Measurements from ENCODE around the gene SPOPL.

SPOPL gene

DNA sequence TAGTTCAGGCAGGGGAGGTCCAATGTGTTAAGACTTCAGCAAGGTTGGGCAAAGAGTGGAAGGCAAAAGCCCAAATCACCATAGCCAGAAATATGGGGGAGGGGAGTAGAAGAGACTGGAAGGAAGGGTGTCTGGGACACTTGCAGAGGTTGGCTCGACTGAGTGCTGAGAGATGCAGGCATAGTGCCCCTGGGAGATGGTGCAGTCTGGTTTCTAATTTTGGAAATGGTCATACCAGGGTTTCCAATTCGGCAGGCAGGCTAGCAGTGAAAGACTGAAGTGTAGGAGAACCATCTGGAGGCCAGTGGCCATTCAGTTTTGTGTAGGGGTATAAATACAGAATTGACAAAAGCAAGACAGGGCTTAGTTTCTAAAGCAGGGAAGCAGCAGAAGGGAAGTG lies 6.2 kb upstream of the SPOPL start:
- intact Hi-C loops (cut with DNase I; ENCODE audit: low total_unique reads), result no loop called here
- no peaks in the 10 kb centered on the region for H3K9me3 ChIP-seq
- H3K4me3 ChIP-seq, result no peak overlapping the region
- H3K36me3 ChIP-seq, result no peaks in the 10 kb centered on the region
- peak overlapping the region; percentile 21 to 25 for H3K27ac ChIP-seq
- peaks cover 0 to 38% (median 15%) of the 10 kb centered on the region in 4 donors for H3K4me1 ChIP-seq
- no peak for DNase-seq
- TF ChIP-seq, protein P1, sequence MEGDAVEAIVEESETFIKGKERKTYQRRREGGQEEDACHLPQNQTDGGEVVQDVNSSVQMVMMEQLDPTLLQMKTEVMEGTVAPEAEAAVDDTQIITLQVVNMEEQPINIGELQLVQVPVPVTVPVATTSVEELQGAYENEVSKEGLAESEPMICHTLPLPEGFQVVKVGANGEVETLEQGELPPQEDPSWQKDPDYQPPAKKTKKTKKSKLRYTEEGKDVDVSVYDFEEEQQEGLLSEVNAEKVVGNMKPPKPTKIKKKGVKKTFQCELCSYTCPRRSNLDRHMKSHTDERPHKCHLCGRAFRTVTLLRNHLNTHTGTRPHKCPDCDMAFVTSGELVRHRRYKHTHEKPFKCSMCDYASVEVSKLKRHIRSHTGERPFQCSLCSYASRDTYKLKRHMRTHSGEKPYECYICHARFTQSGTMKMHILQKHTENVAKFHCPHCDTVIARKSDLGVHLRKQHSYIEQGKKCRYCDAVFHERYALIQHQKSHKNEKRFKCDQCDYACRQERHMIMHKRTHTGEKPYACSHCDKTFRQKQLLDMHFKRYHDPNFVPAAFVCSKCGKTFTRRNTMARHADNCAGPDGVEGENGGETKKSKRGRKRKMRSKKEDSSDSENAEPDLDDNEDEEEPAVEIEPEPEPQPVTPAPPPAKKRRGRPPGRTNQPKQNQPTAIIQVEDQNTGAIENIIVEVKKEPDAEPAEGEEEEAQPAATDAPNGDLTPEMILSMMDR (IDR thresholded peaks at IDR 0.05), result no peak
- no peaks in the 10 kb centered on the region for H3K27me3 ChIP-seq

DNA sequence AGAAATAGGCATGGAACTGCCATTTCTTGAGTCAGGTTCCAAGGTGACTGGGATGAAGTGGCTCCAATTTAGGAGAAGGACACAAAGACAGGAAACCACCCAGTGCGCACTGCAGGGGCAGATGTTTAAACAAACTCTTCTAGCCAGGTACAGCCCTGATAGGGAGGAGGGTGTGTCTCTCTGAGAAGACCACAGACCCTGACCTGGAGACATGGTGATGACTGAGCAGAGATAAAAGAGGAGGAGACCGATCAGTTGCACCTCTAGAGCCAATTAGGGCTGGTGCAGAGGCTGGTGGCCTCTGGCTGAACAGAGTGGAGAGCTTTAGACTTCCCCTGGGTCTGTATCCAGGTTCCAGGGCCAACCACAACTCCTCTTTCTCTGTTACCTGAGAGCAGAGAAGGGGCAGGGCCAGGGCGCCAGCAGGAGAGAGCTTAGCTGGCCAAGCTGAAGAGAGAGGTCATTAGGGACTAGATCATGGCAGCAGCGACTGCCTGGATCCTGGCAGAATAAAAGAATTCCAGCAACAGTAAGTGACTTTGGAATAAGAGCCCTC lies 5.4 kb upstream of the SPOPL start:
- no peak for DNase-seq
- Histone ChIP-seq H3K36me3 (no peaks in the 10 kb centered on the region), H3K4me1 (peaks cover 0 to 44% (median 20%) of the 10 kb centered on the region in 4 donors), H3K27ac (peak overlapping the region; percentile 21 to 25), H3K4me3 (no peak overlapping the region), H3K9me3 (no peaks in the 10 kb centered on the region), H3K27me3 (no peaks in the 10 kb centered on the region)
- TF ChIP-seq, protein P1 (IDR thresholded peaks at IDR 0.05), result no peak
- intact Hi-C loops (cut with DNase I; ENCODE audit: low total_unique reads), result no loop called here

DNA sequence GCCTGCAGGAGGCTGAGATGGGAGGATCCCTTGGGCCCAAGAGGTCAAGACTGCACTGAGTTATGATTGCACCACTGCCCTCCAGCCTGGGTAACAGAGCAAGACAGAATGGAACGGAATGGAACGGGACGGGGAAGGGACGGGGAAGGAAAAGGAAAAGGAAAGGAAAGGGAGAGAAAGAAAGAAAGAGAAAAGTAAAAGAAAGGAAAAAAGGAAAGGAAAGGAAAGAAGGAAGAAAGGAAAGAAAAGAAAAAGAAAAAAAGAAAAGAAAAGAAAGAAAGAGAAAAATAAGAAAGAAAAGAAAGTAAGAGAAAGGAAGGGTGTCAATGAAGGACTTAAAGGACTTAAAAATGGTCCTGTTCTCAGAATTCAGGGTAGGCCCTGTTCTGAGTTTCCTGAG lies 4.3 kb upstream of the SPOPL start:
- peaks cover 0 to 44% (median 20%) of the 10 kb centered on the region in 4 donors for H3K4me1 ChIP-seq
- no peaks in the 10 kb centered on the region for H3K27me3 ChIP-seq
- TF ChIP-seq, protein P1 (IDR thresholded peaks at IDR 0.05), result no peak
- DNase-seq, result no peak
- intact Hi-C loops (cut with DNase I; ENCODE audit: low total_unique reads), result no loop called here
- H3K9me3 ChIP-seq, result no peaks in the 10 kb centered on the region
- no peak overlapping the region for H3K27ac ChIP-seq
- H3K4me3 ChIP-seq, result no peak overlapping the region
- H3K36me3 ChIP-seq, result no peaks in the 10 kb centered on the region

DNA sequence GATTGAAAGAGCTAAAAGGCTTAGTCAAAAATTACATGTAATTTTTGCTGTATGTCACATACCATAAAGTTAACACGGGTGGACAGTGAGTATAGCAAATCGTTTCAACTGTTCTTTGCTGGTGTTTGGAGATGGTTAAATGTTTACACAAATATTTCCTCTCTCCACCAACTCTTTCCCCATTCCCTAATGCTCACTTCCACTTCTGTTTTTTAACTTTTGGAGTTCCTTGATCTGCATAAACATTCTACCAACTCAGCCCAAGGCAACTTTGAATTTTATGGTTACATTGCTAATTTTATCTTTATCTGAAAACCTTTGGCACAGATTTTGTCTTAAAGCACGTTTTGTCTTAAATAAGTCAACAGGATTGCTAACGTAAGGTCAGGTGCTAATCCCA lies 1.9 kb upstream of the SPOPL start:
- no peaks in the 10 kb centered on the region for H3K36me3 ChIP-seq
- no peak for DNase-seq
- no peak overlapping the region for H3K27ac ChIP-seq
- no peak overlapping the region for H3K4me3 ChIP-seq
- intact Hi-C loops (cut with DNase I; ENCODE audit: low total_unique reads), result no loop called here
- no peaks in the 10 kb centered on the region for H3K9me3 ChIP-seq
- TF ChIP-seq, protein P1 (IDR thresholded peaks at IDR 0.05), result no peak
- no peaks in the 10 kb centered on the region for H3K27me3 ChIP-seq
- H3K4me1 ChIP-seq, result peaks cover 0 to 51% (median 25%) of the 10 kb centered on the region in 4 donors

DNA sequence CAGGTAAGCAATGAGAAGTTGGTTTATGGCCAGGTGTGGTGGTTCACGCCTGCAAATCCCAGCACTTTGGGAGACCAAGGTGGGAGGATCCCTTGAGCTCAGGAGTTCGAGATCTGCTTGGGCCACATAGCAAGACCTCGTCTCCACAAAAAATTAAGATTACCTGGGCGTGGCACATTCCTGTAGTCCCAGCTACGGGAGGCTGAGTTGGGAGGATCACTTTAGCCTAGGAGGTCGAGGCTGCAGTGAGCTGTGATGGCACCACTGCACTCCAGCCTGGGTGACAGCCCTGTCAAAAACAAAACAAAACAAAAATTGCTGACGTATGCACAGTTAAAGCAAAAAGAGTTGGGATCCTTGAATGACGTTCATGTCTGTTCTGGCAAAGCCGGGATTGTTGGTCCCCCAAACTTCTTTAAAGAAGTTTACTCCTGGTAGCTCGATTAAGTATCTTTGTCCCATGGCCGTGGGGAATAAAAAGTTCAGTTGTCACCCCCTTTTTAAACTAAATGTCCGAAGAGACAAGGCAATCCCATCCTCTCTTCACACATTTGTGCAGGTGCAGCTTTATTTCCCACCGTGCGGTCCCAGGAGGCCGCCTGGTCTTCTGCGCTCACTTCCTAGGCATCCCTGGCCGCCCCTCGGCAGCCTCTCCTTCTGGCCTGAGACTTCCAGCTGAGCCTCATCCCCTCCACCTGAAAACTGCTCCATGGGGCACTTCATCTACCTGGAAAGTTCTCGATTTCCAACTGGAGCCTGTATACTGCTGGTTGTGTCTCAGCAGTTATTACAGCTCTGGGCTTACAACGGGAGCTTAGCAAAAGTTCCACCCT lies 762 bp upstream of the SPOPL start:
- intact Hi-C loops (cut with DNase I; ENCODE audit: low total_unique reads), result no loop called here
- TF ChIP-seq, protein P1 (IDR thresholded peaks at IDR 0.05), result no peak

More for the DNA sequence above, 762 bp upstream of the SPOPL start:
- peak overlapping the region; percentile 96 to 98 for H3K4me3 ChIP-seq
- H3K4me1 ChIP-seq, result peaks cover 0 to 51% (median 26%) of the 10 kb centered on the region in 4 donors
- no peaks in the 10 kb centered on the region for H3K27me3 ChIP-seq
- peak overlapping the region; percentile 98 for H3K27ac ChIP-seq
- no peaks in the 10 kb centered on the region for H3K9me3 ChIP-seq
- DNase-seq, result no peak
- no peaks in the 10 kb centered on the region for H3K36me3 ChIP-seq
